GM23248 (cell line): ENCODE data around the gene ALG2. TPM values are rescaled to one million over a fixed set of nuclear protein-coding genes. Genes with fewer than 3 reads are reported as not detected.

Source experiments
- DNase-seq: peaks from one replicate; pipeline ENCODE4 v3.0.0-alpha.2; 2015
- H2AFZ ChIP-seq: fragments of 200-600 bp; sonication (generic); 2 replicates; pipeline ENCODE4 v1.6.1; 2016; ENCODE audit warnings: antibody characterized with exemption
- H3F3A ChIP-seq: fragments of 200-600 bp; sonication (generic); 2 replicates; pipeline ENCODE4 v1.6.1; 2016; ENCODE audit warnings: mild to moderate bottlenecking, antibody characterized with exemption, mixed run types; ENCODE audit not compliant: insufficient read depth
- H3K27ac ChIP-seq: fragments of 200-600 bp; sonication (generic); 2 replicates; pipeline ENCODE4 v1.5.1; 2016; ENCODE audit warnings: mild to moderate bottlenecking
- H3K27me3 ChIP-seq: fragments of 200-600 bp; sonication (generic); replicated peaks from 2 replicates; pipeline ENCODE4 v1.6.1; 2016; ENCODE audit warnings: mild to moderate bottlenecking; ENCODE audit not compliant: insufficient read depth
- H3K36me3 ChIP-seq: fragments of 200-600 bp; sonication (generic); 2 replicates; pipeline ENCODE4 v1.6.1; 2016; ENCODE audit warnings: low read depth, mild to moderate bottlenecking
- H3K4me1 ChIP-seq: fragments of 200-600 bp; sonication (generic); 2 replicates; pipeline ENCODE4 v1.6.1; 2016; ENCODE audit warnings: mild to moderate bottlenecking; ENCODE audit not compliant: insufficient read depth
- H3K4me2 ChIP-seq: fragments of 200-600 bp; sonication (generic); one replicate; pipeline ENCODE4 v1.6.1; 2016; ENCODE audit warnings: mild to moderate bottlenecking; ENCODE audit not compliant: unreplicated experiment
- H3K4me3 ChIP-seq: fragments of 200-600 bp; sonication (generic); 2 replicates; pipeline ENCODE4 v1.5.1; 2016; ENCODE audit warnings: mild to moderate bottlenecking
- H3K79me2 ChIP-seq: fragments of 200-600 bp; sonication (generic); 2 replicates; pipeline ENCODE4 v1.6.1; 2016; ENCODE audit warnings: mild to moderate bottlenecking; ENCODE audit not compliant: insufficient read depth
- H3K9ac ChIP-seq: fragments of 200-600 bp; sonication (generic); 2 replicates; pipeline ENCODE4 v1.6.1; 2016; ENCODE audit warnings: mild to moderate bottlenecking
- H3K9me2 ChIP-seq: fragments of 200-600 bp; sonication (generic); 2 replicates; pipeline ENCODE4 v1.6.1; 2016; ENCODE audit warnings: mixed run types, mild to moderate bottlenecking, moderate library complexity; ENCODE audit not compliant: insufficient read depth
- H3K9me3 ChIP-seq: fragments of 200-600 bp; sonication (generic); one replicate; pipeline ENCODE4 v1.6.1; 2017; ENCODE audit warnings: low read depth
- H4K20me1 ChIP-seq: fragments of 200-600 bp; sonication (generic); 2 replicates; pipeline ENCODE4 v1.6.0; 2016; ENCODE audit not compliant: insufficient read depth
- EZH2 ChIP-seq: fragments of 200-600 bp; sonication (generic); IDR thresholded peaks from 2 replicates; pipeline ENCODE4 v1.6.1; 2018; ENCODE audit warnings: antibody characterized with exemption, mild to moderate bottlenecking; ENCODE audit not compliant: insufficient read depth, poor library complexity, severe bottlenecking
- EZH2phosphoT487 ChIP-seq: fragments of 200-600 bp; sonication (generic); IDR thresholded peaks from 2 replicates; pipeline ENCODE4 v1.6.1; 2018; ENCODE audit warnings: antibody characterized with exemption, moderate library complexity, mild to moderate bottlenecking, low read depth; ENCODE audit not compliant: insufficient read depth
- WGBS, 2 experiments: methylation state at CpG; one replicate each; pipeline ENCODE4 v1.1.6; 2015 to 2017; ENCODE audit warnings: low lambda C conversion rate in 2 of 2, low coverage in 1 of 2; ENCODE audit errors: missing lambda C conversion rate in 2 of 2; 5-methylcytosine and 5-hydroxymethylcytosine counted together
- in situ Hi-C: fragments of 300-500 bp; cut with MboI; formaldehyde crosslinking; loops from 2 replicates; pipeline ENCODE4 v1.15.0; 2020
- polyA plus RNA-seq: library from polyadenylated mRNA; unstranded; fragments of >200 nt; fragmentation: Nextera tagmentation; extraction: Ambion mirVana; gene quantifications from 2 replicates; pipeline ENCODE4 v1.2.1, GENCODE V29; 2016
- total RNA-seq: library from RNA; depleted of rRNA; stranded (reverse); fragments of >200 nt; shearing (Covaris generic); gene quantifications from 2 replicates; pipeline ENCODE4 v1.2.3, GENCODE V29; 2014

Gene ALG2
- total and polyA plus RNA-seq, 2 experiments from 2014 or later: 59.5 to 65.8 TPM

GRCh38 chr9:99253134-99253533 is 31.4 kb upstream of the ALG2 start:
- Histone ChIP-seq H3K9ac (no peak overlapping the region), H3K4me2 (no peak overlapping the region), H3K36me3 (no peaks in the 10 kb centered on the region), H3K9me2 (no peaks in the 10 kb centered on the region), H3K4me3 (no peak overlapping the region), H3K4me1 (peaks cover 6% of the 10 kb centered on the region; the same call in 1 of the 2 replicates), H2AFZ (no peak overlapping the region), H3K27me3 (no peaks in the 10 kb centered on the region), H3F3A (no peaks in the 10 kb centered on the region), H3K9me3 (no peaks in the 10 kb centered on the region), H3K27ac (no peak overlapping the region), H4K20me1 (no peaks in the 10 kb centered on the region), H3K79me2 (no peaks in the 10 kb centered on the region)
- TF ChIP-seq EZH2phosphoT487: no peak
- TF ChIP-seq EZH2: no peak
- 100% methylated on average over 2 of the region's 2 CpGs for WGBS, 2 experiments
- in situ Hi-C loops: loop anchor here (25.0 kb wide), 1 partner anchor 759 kb away; no protein-coding TSS in a partner anchor
- no peak for DNase-seq

DNA sequence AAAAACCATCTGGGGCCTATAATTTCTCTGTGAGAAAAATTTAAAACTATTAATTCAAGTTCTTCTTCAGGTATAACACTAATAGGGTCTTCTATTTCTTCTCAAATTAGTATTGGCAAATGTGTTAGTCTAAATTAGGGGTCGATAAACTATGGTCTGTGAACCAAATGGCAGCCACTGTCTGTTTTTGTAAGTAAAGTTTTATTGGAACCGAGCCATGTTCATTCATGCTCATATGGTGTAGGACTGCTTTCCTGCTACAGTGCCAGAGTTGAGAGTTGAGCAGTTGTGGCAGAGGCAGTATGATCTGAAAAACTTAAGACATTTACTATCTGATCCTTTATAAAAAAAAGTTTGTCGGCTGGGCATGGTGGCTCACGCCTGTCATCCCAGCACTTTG is 29.4 kb upstream of the ALG2 start:
- no peak for DNase-seq
- TF ChIP-seq EZH2: no peak
- H3K4me3 ChIP-seq: no peak overlapping the region
- no peaks in the 10 kb centered on the region for H4K20me1 ChIP-seq
- WGBS, 2 experiments: 82 to 88% methylated on average over 4 of the region's 4 CpGs
- no peaks in the 10 kb centered on the region for H3K9me3 ChIP-seq
- no peak overlapping the region for H3K4me2 ChIP-seq
- no peaks in the 10 kb centered on the region for H3K79me2 ChIP-seq
- no peaks in the 10 kb centered on the region for H3K36me3 ChIP-seq
- no peaks in the 10 kb centered on the region for H3K27me3 ChIP-seq
- no peak overlapping the region for H3K27ac ChIP-seq
- in situ Hi-C loops: loop anchor here (25.0 kb wide), 1 partner anchor 761 kb away; no protein-coding TSS in a partner anchor
- no peak overlapping the region for H3K9ac ChIP-seq
- peaks cover 6% of the 10 kb centered on the region; the same call in 1 of the 2 replicates for H3K4me1 ChIP-seq
- H3K9me2 ChIP-seq: no peaks in the 10 kb centered on the region
- H3F3A ChIP-seq: no peaks in the 10 kb centered on the region
- H2AFZ ChIP-seq: no peak overlapping the region

- Histone ChIP-seq H3K9me3 (no peaks in the 10 kb centered on the region), H3F3A (no peaks in the 10 kb centered on the region), H3K27ac (no peak overlapping the region), H3K4me1 (peaks cover 6% of the 10 kb centered on the region; the same call in 1 of the 2 replicates), H3K9me2 (no peaks in the 10 kb centered on the region), H3K9ac (no peak overlapping the region), H3K36me3 (no peaks in the 10 kb centered on the region), H3K27me3 (no peaks in the 10 kb centered on the region), H2AFZ (no peak overlapping the region), H3K4me2 (no peak overlapping the region), H4K20me1 (no peaks in the 10 kb centered on the region), H3K4me3 (no peak overlapping the region), H3K79me2 (no peaks in the 10 kb centered on the region)
- peak; percentile 28 for DNase-seq
- in situ Hi-C loops: loop anchor here (25.0 kb wide), 1 partner anchor 763 kb away; no protein-coding TSS in a partner anchor
- no peak for TF ChIP-seq EZH2
Measured at GRCh38 chr9:99249619-99250018, 27.9 kb upstream of the ALG2 start.

- no peak for DNase-seq
- in situ Hi-C loops: no loop called here
- Histone ChIP-seq H3K27me3 (no peaks in the 10 kb centered on the region), H3K9me3 (no peaks in the 10 kb centered on the region), H3K4me1 (peaks cover 10% of the 10 kb centered on the region), H3K36me3 (no peaks in the 10 kb centered on the region), H2AFZ (no peak overlapping the region), H3K9me2 (no peaks in the 10 kb centered on the region), H3K9ac (no peak overlapping the region), H3K4me3 (no peak overlapping the region), H3K27ac (no peak overlapping the region), H3F3A (peaks cover 7% of the 10 kb centered on the region), H4K20me1 (no peaks in the 10 kb centered on the region), H3K4me2 (no peak overlapping the region), H3K79me2 (no peaks in the 10 kb centered on the region)
- WGBS, 2 experiments: 74 to 80% methylated on average over 3 of the region's 3 CpGs
- TF ChIP-seq EZH2phosphoT487: no peak
- no peak for TF ChIP-seq EZH2
Measured at GRCh38 chr9:99244344-99245260, 22.9 kb upstream of the ALG2 start.
